ENCODE results near the gene ACAD11.
A peak's percentile ranks its signal among the peaks of the same experiment; 100 is the strongest.

The ACAD11 gene

GRCh38 chr3:132659365-132660051 lies at the start of gene ACAD11:
TSS of gene ACAD11 (minus strand) at chr3:132659809. CDS start at chr3:132659751, 58 bp downstream.
- peak; percentile 85 for DNase-seq (ENCODE audit: low spot score)

- no peak for DNase-seq (ENCODE audit: low spot score)
Measured at GRCh38 chr3:132703733-132704132, 44.1 kb upstream of the ACAD11 start.

- peak; percentile 11 for DNase-seq (ENCODE audit: low spot score)
Measured at GRCh38 chr3:132695422-132695821, 35.8 kb upstream of the ACAD11 start.

GRCh38 chr3:132694991-132695390 lies 35.4 kb upstream of the ACAD11 start:
- DNase-seq (ENCODE audit: low spot score) = no peak

GRCh38 chr3:132690040-132690439 lies 30.4 kb upstream of the ACAD11 start:
- DNase-seq (ENCODE audit: low spot score) = no peak

GRCh38 chr3:132682201-132682600 lies 22.6 kb upstream of the ACAD11 start:
- DNase-seq (ENCODE audit: low spot score) = peak; percentile 7

- DNase-seq (ENCODE audit: low spot score) = no peak
Measured at GRCh38 chr3:132681421-132681820, 21.8 kb upstream of the ACAD11 start.

- no peak for DNase-seq (ENCODE audit: low spot score)
Measured at GRCh38 chr3:132679911-132680310, 20.3 kb upstream of the ACAD11 start.

- DNase-seq (ENCODE audit: low spot score) = no peak
Measured at GRCh38 chr3:132675408-132675807, 15.8 kb upstream of the ACAD11 start.

GRCh38 chr3:132669256-132669777 lies 9.7 kb upstream of the ACAD11 start:
- DNase-seq (ENCODE audit: low spot score) = no peak

- DNase-seq (ENCODE audit: low spot score) = no peak
Measured at GRCh38 chr3:132665230-132665745, 5.7 kb upstream of the ACAD11 start.

GRCh38 chr3:132662212-132662611 lies 2.6 kb upstream of the ACAD11 start:
- no peak for DNase-seq (ENCODE audit: low spot score)

GRCh38 chr3:132661101-132661500 lies 1.5 kb upstream of the ACAD11 start:
- DNase-seq (ENCODE audit: low spot score) = no peak

GRCh38 chr3:132660811-132661070 lies 1.1 kb upstream of the ACAD11 start:
- DNase-seq (ENCODE audit: low spot score) = peak; percentile 22

- peak; percentile 83 for DNase-seq (ENCODE audit: low spot score)
Measured at GRCh38 chr3:132660052-132660810, 622 bp upstream of the ACAD11 start, which contains the start of gene UBA5. TSS of gene UBA5 (plus strand) at chr3:132660329. CDS start at chr3:132660538, 209 bp downstream.

GRCh38 chr3:132659000-132659364 lies 627 bp downstream of the ACAD11 start:
- peak; percentile 24 for DNase-seq (ENCODE audit: low spot score)

- no peak for DNase-seq (ENCODE audit: low spot score)
Measured at GRCh38 chr3:132657869-132658747, 1.5 kb downstream of the ACAD11 start.

- DNase-seq (ENCODE audit: low spot score) = no peak
Measured at GRCh38 chr3:132655471-132655870, 4.1 kb downstream of the ACAD11 start.

- DNase-seq (ENCODE audit: low spot score) = no peak
Measured at GRCh38 chr3:132654721-132655120, 4.9 kb downstream of the ACAD11 start.

- no peak for DNase-seq (ENCODE audit: low spot score)
Measured at GRCh38 chr3:132654190-132654589, 5.4 kb downstream of the ACAD11 start.

GRCh38 chr3:132652640-132653270 lies 6.9 kb downstream of the ACAD11 start:
- peak; percentile 69 for DNase-seq (ENCODE audit: low spot score)

- no peak for DNase-seq (ENCODE audit: low spot score)
Measured at GRCh38 chr3:132650153-132650552, 9.5 kb downstream of the ACAD11 start.

Measured in GM03348 (cell line).